PC-3 (cell line): ENCODE data around the gene ASXL1. TPM values are rescaled to one million over a fixed set of nuclear protein-coding genes. Genes with fewer than 3 reads are reported as not detected.

Experiments used
- ATAC-seq: fragments of 200-7000 bp; cut with Tn5 transposase; 2 replicates; pipeline ENCODE4 v1.9.1; 2020; ENCODE audit warnings: mild to moderate bottlenecking, moderate library complexity
- BruUV-seq: library from RNA; stranded (reverse); fragments of 400-500 nt; replicated peaks from 2 replicates; lab custom pipeline; 2021; lab: Mats Ljungman, UMichigan
- CTCF ChIA-PET: fragments of 300-600 bp; sonication (Branson Sonifier 250); formaldehyde crosslinking; loops from one replicate; lab custom pipeline; 2022; ENCODE audit warnings: antibody characterized with exemption; lab: Charles Lee
- POLR2A ChIA-PET: fragments of 300-600 bp; sonication (Branson Sonifier 250); formaldehyde crosslinking; loops from one replicate; lab custom pipeline; 2022; ENCODE audit warnings: antibody characterized with exemption; ENCODE audit not compliant: unreplicated experiment; lab: Charles Lee
- DNase-seq: peaks from one replicate; pipeline ENCODE4 v3.0.0-alpha.2; 2015
- H2AFZ ChIP-seq: fragments of 300-600 bp; sonication (generic); 2 replicates; pipeline ENCODE4 v1.6.0; 2016; ENCODE audit warnings: antibody characterized with exemption, low read length
- H3F3A ChIP-seq: fragments of 300-600 bp; sonication (generic); one replicate; pipeline ENCODE4 v1.6.0; 2017; ENCODE audit warnings: antibody characterized with exemption, low read length, control low read depth, mild to moderate bottlenecking; ENCODE audit not compliant: unreplicated experiment
- H3K27ac ChIP-seq: fragments of 300-600 bp; sonication (generic); 2 replicates; pipeline ENCODE4 v1.5.1; 2016; ENCODE audit warnings: mild to moderate bottlenecking, low read length
- H3K27me3 ChIP-seq: fragments of 300-600 bp; sonication (generic); 2 replicates; pipeline ENCODE4 v1.6.1; 2016; ENCODE audit warnings: low read length, mixed read lengths
- H3K36me3 ChIP-seq: fragments of 300-600 bp; sonication (generic); 2 replicates; pipeline ENCODE4 v1.6.1; 2016; ENCODE audit warnings: low read depth, mixed run types, low read length, mixed read lengths
- H3K4me1 ChIP-seq: fragments of 300-600 bp; sonication (generic); 2 replicates; pipeline ENCODE4 v1.5.1; 2016; ENCODE audit warnings: low read length; ENCODE audit not compliant: insufficient read depth
- H3K4me2 ChIP-seq: fragments of 300-600 bp; sonication (generic); 2 replicates; pipeline ENCODE4 v1.6.0; 2016; ENCODE audit warnings: low read length
- H3K4me3 ChIP-seq: fragments of 300-600 bp; sonication (generic); 2 replicates; pipeline ENCODE4 v1.5.1; 2016; ENCODE audit warnings: mild to moderate bottlenecking, low read length, mixed read lengths
- H3K79me2 ChIP-seq: fragments of 300-600 bp; sonication (generic); 2 replicates; pipeline ENCODE4 v1.6.1; 2017; ENCODE audit warnings: low read length, mixed read lengths
- H3K9ac ChIP-seq: fragments of 300-600 bp; sonication (generic); 2 replicates; pipeline ENCODE4 v1.6.0; 2016; ENCODE audit warnings: mild to moderate bottlenecking, low read length
- H3K9me2 ChIP-seq: fragments of 300-600 bp; sonication (generic); replicated peaks from 2 replicates; pipeline ENCODE4 v1.6.1; 2016; ENCODE audit warnings: mixed run types, low read length, mixed read lengths
- H3K9me3 ChIP-seq: fragments of 300-600 bp; sonication (generic); 2 replicates; pipeline ENCODE4 v1.6.1; 2016; ENCODE audit warnings: low read length, mixed read lengths
- H4K20me1 ChIP-seq: fragments of 300-600 bp; sonication (generic); 2 replicates; pipeline ENCODE4 v1.6.1; 2016; ENCODE audit warnings: low read length, mixed read lengths
- CTCF ChIP-seq: fragments of 300-600 bp; sonication (generic); conservative IDR thresholded peaks from 2 replicates; pipeline ENCODE4 v1.5.1; 2017; ENCODE audit warnings: antibody characterized with exemption, low read depth, mild to moderate bottlenecking, low read length
- EZH2 ChIP-seq: fragments of 300-600 bp; sonication (generic); IDR thresholded peaks from one replicate; pipeline ENCODE4 v1.6.1; 2017; ENCODE audit warnings: antibody characterized with exemption, mild to moderate bottlenecking, low read length; ENCODE audit not compliant: unreplicated experiment
- EZH2phosphoT487 ChIP-seq: fragments of 300-600 bp; sonication (generic); IDR thresholded peaks from 2 replicates; pipeline ENCODE4 v1.6.1; 2018; ENCODE audit warnings: mild to moderate bottlenecking, antibody characterized with exemption, low read length, borderline replicate concordance
- intact Hi-C: fragments of 100-400 bp; cut with micrococcal nuclease; formaldehyde crosslinking; loops from 2 replicates; pipeline ENCODE4 v1.9.0; 2023
- total RNA-seq: library from RNA; depleted of rRNA; stranded (reverse); fragments of >200 nt; gene quantifications from 2 replicates; pipeline ENCODE4 v1.2.3, GENCODE V29; 2014

The ASXL1 gene
- total RNA-seq, 1 experiment from 2014 or later = 42.8 TPM

- no peaks in the 10 kb centered on the region for H4K20me1 ChIP-seq
- intact Hi-C loops = loop anchor here (1.0 to 10.0 kb wide), 2 partner anchors 18 to 108 kb away; no protein-coding TSS in a partner anchor
- TF ChIP-seq EZH2phosphoT487 = no peak
- peak; percentile 67 for TF ChIP-seq CTCF
- TF ChIP-seq EZH2 = no peak
- no peak overlapping the region for H3K4me2 ChIP-seq
- no peak overlapping the region for H2AFZ ChIP-seq
- ChIA-PET CTCF (interaction anchor here (0.7 kb wide), 1 partner anchor 302 kb away, joined by 4 read pairs; no protein-coding TSS in a partner anchor), POLR2A (no interaction called here)
- peaks cover 2% of the 10 kb centered on the region for H3K36me3 ChIP-seq
- DNase-seq (peak; percentile 66), ATAC-seq (peak; percentile 71)
- H3K9ac ChIP-seq = no peak overlapping the region
- peaks cover 13% of the 10 kb centered on the region for H3K4me1 ChIP-seq
- no peaks in the 10 kb centered on the region for H3K79me2 ChIP-seq
- no peaks in the 10 kb centered on the region for H3K9me2 ChIP-seq
- no TSS peak for BruUV-seq
- no peak overlapping the region for H3K4me3 ChIP-seq
- H3K27ac ChIP-seq = no peak overlapping the region
- H3K9me3 ChIP-seq = no peaks in the 10 kb centered on the region
- no peaks in the 10 kb centered on the region for H3K27me3 ChIP-seq
- H3F3A ChIP-seq = no peaks in the 10 kb centered on the region
Observed at GRCh38 chr20:32336918-32337347, 21.2 kb upstream of the ASXL1 start.

DNA sequence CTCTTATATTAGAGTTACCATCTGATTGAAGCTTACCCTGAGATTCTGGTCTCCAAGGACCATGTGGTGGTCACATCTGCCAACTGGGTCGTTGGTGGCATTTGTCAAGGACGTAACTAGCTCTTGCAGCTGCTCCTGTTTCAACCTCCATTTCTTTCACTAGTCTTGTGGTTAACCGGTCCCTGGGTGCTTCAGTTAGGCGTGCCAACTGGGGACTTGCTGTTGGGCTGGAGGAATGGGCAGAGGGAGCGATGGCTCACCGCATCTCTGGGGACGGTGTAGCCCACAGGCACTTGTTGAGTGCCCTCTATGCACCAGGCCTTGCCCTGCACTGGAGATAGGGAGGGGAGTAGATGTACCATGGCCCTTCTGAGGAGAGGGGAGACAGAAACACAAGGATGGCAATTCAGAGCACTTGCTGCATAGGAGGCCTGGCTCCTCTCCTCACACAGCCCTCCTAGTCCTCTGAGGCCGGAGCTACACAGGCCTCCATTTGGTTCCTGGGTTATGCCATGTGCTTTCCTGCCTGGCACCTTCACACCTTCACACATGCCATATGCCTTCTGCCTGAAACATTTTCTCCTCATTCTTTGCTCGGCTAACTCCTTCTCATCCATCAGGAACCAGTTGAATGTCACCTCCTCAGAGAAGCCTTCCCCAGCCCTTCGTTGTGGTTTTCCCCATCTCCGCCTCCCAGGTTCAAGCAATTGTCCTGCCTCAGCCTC lies 20.0 kb upstream of the ASXL1 start:
- CTCF ChIA-PET = interaction anchor here (0.7 kb wide), 1 partner anchor 301 kb away, joined by 4 read pairs; no protein-coding TSS in a partner anchor
- H3K9me2 ChIP-seq = no peaks in the 10 kb centered on the region

More for the DNA sequence above, 20.0 kb upstream of the ASXL1 start:
- no peak overlapping the region for H3K4me3 ChIP-seq
- no TSS peak for BruUV-seq
- POLR2A ChIA-PET = no interaction called here
- H3K27ac ChIP-seq = no peak overlapping the region
- H3K4me2 ChIP-seq = no peak overlapping the region
- no peak for DNase-seq
- H2AFZ ChIP-seq = no peak overlapping the region
- TF ChIP-seq CTCF = no peak
- TF ChIP-seq EZH2phosphoT487 = no peak
- no peak for TF ChIP-seq EZH2
- no peaks in the 10 kb centered on the region for H3F3A ChIP-seq
- no peaks in the 10 kb centered on the region for H3K36me3 ChIP-seq
- H3K79me2 ChIP-seq = no peaks in the 10 kb centered on the region
- H3K27me3 ChIP-seq = no peaks in the 10 kb centered on the region
- intact Hi-C loops = loop anchor here (1.0 to 10.0 kb wide), 2 partner anchors 17 to 107 kb away; no protein-coding TSS in a partner anchor
- no peaks in the 10 kb centered on the region for H3K9me3 ChIP-seq
- no peak for ATAC-seq
- H3K9ac ChIP-seq = no peak overlapping the region
- peaks cover 11% of the 10 kb centered on the region for H3K4me1 ChIP-seq
- H4K20me1 ChIP-seq = no peaks in the 10 kb centered on the region
